CD14-positive monocyte (primary cell): ENCODE results near the gene UTP20. TPM values are rescaled to one million over a fixed set of nuclear protein-coding genes. Genes with fewer than 3 reads are reported as not detected.
"Not testable (repeated sequence)": the region's sequence is repeated elsewhere in the genome, so short reads cannot be mapped to it uniquely, and the experiment has no call there.

Source experiments
- DNase-seq, 3 donors: peaks; one replicate each; pipeline ENCODE4 v3.0.0-alpha.2; 2011 to 2022
- H2AFZ ChIP-seq: 2 replicates; pipeline ENCODE4 v1.6.0; 2012; ENCODE audit warnings: mild to moderate bottlenecking, low read depth, low read length, inconsistent platforms; ENCODE audit not compliant: insufficient read depth, poor library complexity, severe bottlenecking
- H3K27ac ChIP-seq, 2 donors: 1 replicate in 1 of 2; 2 replicates in 1 of 2; pipeline ENCODE4 v1.5.1; 2012 to 2013; ENCODE audit warnings: low read length in 2 of 2, control low read depth in 1 of 2, inconsistent platforms in 1 of 2, low read depth in 1 of 2, mild to moderate bottlenecking in 1 of 2
- H3K27me3 ChIP-seq, 2 donors: one replicate each; pipeline versions ENCODE4 v1.6.0 to v1.6.1; 2011 to 2013; ENCODE audit warnings: low read length in 2 of 2; ENCODE audit not compliant: control insufficient read depth in 2 of 2, insufficient read depth in 2 of 2
- H3K36me3 ChIP-seq, 2 donors: replicated peaks in 1 of 2; 1 replicate in 1 of 2; 2 replicates in 1 of 2; pipeline versions ENCODE4 v1.5.1 to v1.6.1; 2012 to 2013; ENCODE audit warnings: low read length in 2 of 2, control low read depth in 1 of 2, inconsistent platforms in 1 of 2, mild to moderate bottlenecking in 1 of 2; ENCODE audit not compliant: insufficient read depth in 2 of 2, control insufficient read depth in 1 of 2
- H3K4me1 ChIP-seq, 2 donors: 1 replicate in 1 of 2; 2 replicates in 1 of 2; pipeline versions ENCODE4 v1.5.1 to v1.6.1; 2012 to 2013; ENCODE audit warnings: low read length in 2 of 2, control low read depth in 1 of 2, inconsistent platforms in 1 of 2, mild to moderate bottlenecking in 1 of 2, moderate library complexity in 1 of 2; ENCODE audit not compliant: insufficient read depth in 2 of 2, control insufficient read depth in 1 of 2
- H3K4me2 ChIP-seq: replicated peaks from 2 replicates; pipeline ENCODE3; 2012; ENCODE audit warnings: low read length, moderate library complexity, mild to moderate bottlenecking; ENCODE audit not compliant: poor library complexity, severe bottlenecking; ENCODE audit errors: extremely low read depth
- H3K4me3 ChIP-seq, 3 experiments: fragments of 200-600 bp in 1 of 3; sonication (generic) in 1 of 3; replicated peaks in 1 of 3; 1 replicate in 2 of 3; 2 replicates in 1 of 3; pipeline ENCODE4 v1.5.1; 2011 to 2013; ENCODE audit warnings: low read length in 3 of 3, mild to moderate bottlenecking in 3 of 3, control low read depth in 2 of 3, low read depth in 2 of 3, inconsistent platforms in 1 of 3, moderate library complexity in 1 of 3
- H3K79me2 ChIP-seq: 2 replicates; pipeline ENCODE4 v1.6.0; 2012; ENCODE audit warnings: mild to moderate bottlenecking, control low read depth, inconsistent platforms, low read length, moderate library complexity; ENCODE audit not compliant: insufficient read depth
- H3K9ac ChIP-seq: 2 replicates; pipeline ENCODE4 v1.6.0; 2017; ENCODE audit warnings: low read length, mild to moderate bottlenecking; ENCODE audit not compliant: insufficient read depth, poor library complexity, severe bottlenecking
- H3K9me3 ChIP-seq, 2 donors: replicated peaks in 1 of 2; 1 replicate in 1 of 2; 2 replicates in 1 of 2; pipeline versions ENCODE4 v1.5.1 to v1.6.1; 2012 to 2013; ENCODE audit warnings: low read length in 2 of 2, control low read depth in 1 of 2; ENCODE audit not compliant: control insufficient read depth in 1 of 2, insufficient read depth in 1 of 2
- H4K20me1 ChIP-seq: 2 replicates; pipeline ENCODE4 v1.6.0; 2012; ENCODE audit warnings: mild to moderate bottlenecking, low read length, control low read depth, moderate library complexity; ENCODE audit not compliant: insufficient read depth
- H3K27ac Mint-ChIP-seq, 7 donors: one replicate each; pipeline ENCODE4 v1.8.0; 2020; ENCODE audit warnings: mild to moderate bottlenecking in 7 of 7, mixed read lengths in 7 of 7, moderate library complexity in 6 of 7, inconsistent platforms in 2 of 7
- H3K27me3 Mint-ChIP-seq, 3 donors: one replicate each; pipeline ENCODE4 v1.8.0; 2021 to 2022; ENCODE audit warnings: low read depth in 3 of 3, mild to moderate bottlenecking in 3 of 3, mixed read lengths in 3 of 3, moderate library complexity in 3 of 3, inconsistent platforms in 1 of 3
- H3K36me3 Mint-ChIP-seq, 2 donors: one replicate each; pipeline ENCODE4 v1.8.0; 2020; ENCODE audit warnings: mixed read lengths in 2 of 2, inconsistent platforms in 1 of 2, mild to moderate bottlenecking in 1 of 2
- H3K4me1 Mint-ChIP-seq: one replicate; pipeline ENCODE4 v1.8.0; 2020; ENCODE audit warnings: mild to moderate bottlenecking, mixed read lengths
- H3K4me3 Mint-ChIP-seq, 2 donors: one replicate each; pipeline ENCODE4 v1.8.0; 2020; ENCODE audit warnings: mild to moderate bottlenecking in 2 of 2, mixed read lengths in 2 of 2, moderate library complexity in 1 of 2
- H3K9me3 Mint-ChIP-seq, 7 donors: one replicate each; pipeline ENCODE4 v1.8.0; 2020 to 2022; ENCODE audit warnings: mixed read lengths in 7 of 7, mild to moderate bottlenecking in 6 of 7, moderate library complexity in 6 of 7, inconsistent platforms in 2 of 7
- whole genome bisulfite sequencing: methylation state at CpG from one replicate; pipeline ENCODE4 v1.1.5; 2013; ENCODE audit warnings: missing lambda C conversion rate; ENCODE audit not compliant: insufficient coverage; 5-methylcytosine and 5-hydroxymethylcytosine counted together
- intact Hi-C, 2 donors: fragments of 100-400 bp; cut with micrococcal nuclease; formaldehyde crosslinking; loops; one replicate each; pipeline versions ENCODE4 v1.15.0 to v1.15.1; 2023
- polyA plus RNA-seq, 3 donors: library from polyadenylated mRNA; depleted of rRNA in 1 of 3; unstranded in 2 of 3; stranded (reverse) in 1 of 3; fragments of 300-500 nt in 2 of 3; fragments of >200 nt in 1 of 3; fragmentation: Illumina TruSeq in 2 of 3; gene quantifications; 1 replicate in 2 of 3; 2 replicates in 1 of 3; pipeline ENCODE4 v1.2.3, GENCODE V29; 2012 to 2021
- TF ChIP-seq, protein P1 (sequence below): fragments of 200-600 bp; IDR thresholded peaks from one replicate; pipeline ENCODE4 v1.8.0; 2022; ENCODE audit warnings: antibody characterized with exemption, mild to moderate bottlenecking

UTP20 gene
- polyA plus RNA-seq, 3 donors = 0.46 to 1.6 (median 1.2) TPM

DNA sequence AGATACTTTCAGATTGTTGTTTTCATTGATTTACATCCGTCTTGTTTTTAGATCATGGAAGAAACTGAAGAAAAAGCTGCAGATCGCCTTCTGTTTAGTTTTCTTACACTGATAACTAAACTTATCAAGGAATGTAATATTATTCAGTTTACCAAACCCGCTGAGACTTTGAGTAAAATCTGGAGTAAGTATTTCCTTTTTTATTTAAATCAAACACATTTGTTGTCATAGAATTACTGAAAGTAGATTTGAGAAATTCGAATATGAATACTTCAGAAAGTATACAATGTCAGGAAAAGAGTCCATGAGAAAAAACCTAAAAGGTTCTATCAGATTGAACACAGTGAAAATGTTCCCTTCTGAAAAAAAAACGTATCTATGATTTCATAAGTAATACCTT lies 95.7 kb downstream of the UTP20 start:
- Mint-ChIP-seq H3K9me3 (peaks cover 0 to 2% (median 0%) of the 10 kb centered on the region in 7 donors), H3K4me3 (no peak overlapping the region), H3K36me3 (peaks cover 66 to 68% of the 10 kb centered on the region in 2 donors), H3K4me1 (no peaks in the 10 kb centered on the region), H3K27ac (peak overlapping the region in 1 of 7 donors; percentile 3), H3K27me3 (peaks cover 0 to 2% (median 0%) of the 10 kb centered on the region in 3 donors)
- H3K79me2 ChIP-seq = no peaks in the 10 kb centered on the region
- no peaks in the 10 kb centered on the region for H3K4me1 ChIP-seq
- H3K4me3 ChIP-seq = no peak overlapping the region
- no peak overlapping the region for H3K27ac ChIP-seq
- no peak overlapping the region for H3K9ac ChIP-seq
- DNase-seq = no peak
- H2AFZ ChIP-seq = no peak overlapping the region
- no peaks in the 10 kb centered on the region for H4K20me1 ChIP-seq
- TF ChIP-seq, protein P1, sequence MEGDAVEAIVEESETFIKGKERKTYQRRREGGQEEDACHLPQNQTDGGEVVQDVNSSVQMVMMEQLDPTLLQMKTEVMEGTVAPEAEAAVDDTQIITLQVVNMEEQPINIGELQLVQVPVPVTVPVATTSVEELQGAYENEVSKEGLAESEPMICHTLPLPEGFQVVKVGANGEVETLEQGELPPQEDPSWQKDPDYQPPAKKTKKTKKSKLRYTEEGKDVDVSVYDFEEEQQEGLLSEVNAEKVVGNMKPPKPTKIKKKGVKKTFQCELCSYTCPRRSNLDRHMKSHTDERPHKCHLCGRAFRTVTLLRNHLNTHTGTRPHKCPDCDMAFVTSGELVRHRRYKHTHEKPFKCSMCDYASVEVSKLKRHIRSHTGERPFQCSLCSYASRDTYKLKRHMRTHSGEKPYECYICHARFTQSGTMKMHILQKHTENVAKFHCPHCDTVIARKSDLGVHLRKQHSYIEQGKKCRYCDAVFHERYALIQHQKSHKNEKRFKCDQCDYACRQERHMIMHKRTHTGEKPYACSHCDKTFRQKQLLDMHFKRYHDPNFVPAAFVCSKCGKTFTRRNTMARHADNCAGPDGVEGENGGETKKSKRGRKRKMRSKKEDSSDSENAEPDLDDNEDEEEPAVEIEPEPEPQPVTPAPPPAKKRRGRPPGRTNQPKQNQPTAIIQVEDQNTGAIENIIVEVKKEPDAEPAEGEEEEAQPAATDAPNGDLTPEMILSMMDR = no peak
- H3K27me3 ChIP-seq = no peaks in the 10 kb centered on the region
- H3K4me2 ChIP-seq = no peak overlapping the region
- no CpG with 5 or more reads among the region's 5 CpGs for WGBS
- intact Hi-C loops = no loop called here
- peaks cover 44 to 74% of the 10 kb centered on the region in 2 donors for H3K36me3 ChIP-seq
- H3K9me3 ChIP-seq = no peaks in the 10 kb centered on the region

DNA sequence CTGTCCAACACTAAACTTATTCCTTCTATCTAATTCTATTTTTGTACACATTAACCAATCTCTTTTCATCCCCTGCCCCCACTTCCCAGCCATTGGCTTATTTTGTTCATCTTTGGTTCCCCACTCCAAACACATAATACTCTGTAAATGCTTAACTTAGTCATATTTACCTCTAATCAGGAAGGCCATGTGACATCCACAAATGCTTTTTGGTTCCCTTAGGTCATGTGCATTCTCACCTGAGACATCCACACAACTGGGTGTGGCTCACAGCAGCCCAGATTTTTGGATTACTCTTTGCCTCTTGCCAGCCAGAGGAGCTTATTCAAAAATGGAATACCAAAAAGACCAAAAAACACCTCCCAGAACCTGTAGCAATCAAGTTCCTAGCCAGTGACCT lies 99.2 kb downstream of the UTP20 start:
- TF ChIP-seq, protein P1 = no peak
- peaks cover 68 to 77% of the 10 kb centered on the region in 2 donors for H3K36me3 Mint-ChIP-seq
- Histone ChIP-seq H3K9me3 (no peaks in the 10 kb centered on the region), H3K79me2 (no peaks in the 10 kb centered on the region), H4K20me1 (no peaks in the 10 kb centered on the region), H3K27ac (no peak overlapping the region), H3K4me3 (no peak overlapping the region), H2AFZ (no peak overlapping the region), H3K4me2 (no peak overlapping the region), H3K9ac (no peak overlapping the region), H3K27me3 (no peaks in the 10 kb centered on the region), H3K36me3 (peaks cover 43 to 78% of the 10 kb centered on the region in 2 donors), H3K4me1 (no peaks in the 10 kb centered on the region)
- no peak overlapping the region for H3K27ac Mint-ChIP-seq
- intact Hi-C loops = no loop called here
- no peaks in the 10 kb centered on the region for H3K4me1 Mint-ChIP-seq
- H3K9me3 Mint-ChIP-seq = no peaks in the 10 kb centered on the region
- no peak overlapping the region for H3K4me3 Mint-ChIP-seq
- no peak for DNase-seq
- peaks cover 0 to 2% (median 2%) of the 10 kb centered on the region in 3 donors for H3K27me3 Mint-ChIP-seq

DNA sequence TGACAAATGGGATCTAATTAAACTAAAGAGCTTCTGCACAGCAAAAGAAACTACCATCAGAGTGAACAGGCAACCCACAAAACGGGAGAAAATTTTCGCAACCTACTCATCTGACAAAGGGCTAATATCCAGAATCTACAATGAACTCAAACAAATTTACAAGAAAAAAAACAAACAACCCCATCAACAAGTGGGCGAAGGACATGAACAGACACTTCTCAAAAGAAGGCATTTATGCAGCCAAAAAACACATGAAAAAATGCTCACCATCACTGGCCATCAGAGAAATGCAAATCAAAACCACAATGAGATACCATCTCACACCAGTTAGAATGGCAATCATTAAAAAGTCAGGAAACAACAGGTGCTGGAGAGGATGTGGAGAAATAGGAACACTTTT lies 111.3 kb downstream of the UTP20 start:
- H4K20me1 ChIP-seq, H3K9me3 ChIP-seq, H2AFZ ChIP-seq, H3K27ac Mint-ChIP-seq, H3K27ac ChIP-seq, H3K4me2 ChIP-seq, H3K9me3 Mint-ChIP-seq, H3K79me2 ChIP-seq, H3K4me1 Mint-ChIP-seq, H3K4me3 ChIP-seq, H3K4me3 Mint-ChIP-seq, H3K4me1 ChIP-seq, H3K27me3 ChIP-seq, H3K27me3 Mint-ChIP-seq, intact Hi-C loops, H3K9ac ChIP-seq, DNase-seq: not testable (repeated sequence)
- no CpG with 5 or more reads among the region's 3 CpGs for WGBS
- H3K36me3 Mint-ChIP-seq = peaks cover 58 to 70% of the 10 kb centered on the region in 2 donors
- H3K36me3 ChIP-seq = peaks cover 48 to 59% of the 10 kb centered on the region in 2 donors
